Mesothelial cell of epicardium (in vitro differentiated cells): ENCODE results near the gene SEC22A. TPM values are rescaled to one million over a fixed set of nuclear protein-coding genes. Genes with fewer than 3 reads are reported as not detected.
"Not testable (repeated sequence)": the region's sequence is repeated elsewhere in the genome, so short reads cannot be mapped to it uniquely, and the experiment has no call there.

Source experiments
- DNase-seq, 2 experiments: peaks; one replicate each; pipeline ENCODE4 v3.0.0; 2021; ENCODE audit warnings: low spot score in 2 of 2; ENCODE audit not compliant: unreplicated experiment in 2 of 2
- H3K27ac Mint-ChIP-seq: 2 replicates; pipeline ENCODE4 v1.8.0; 2021; ENCODE audit warnings: mixed read lengths
- H3K27me3 Mint-ChIP-seq: 2 replicates; pipeline ENCODE4 v1.8.0; 2021; ENCODE audit warnings: low read depth, mixed read lengths
- H3K36me3 Mint-ChIP-seq: 2 replicates; pipeline ENCODE4 v1.8.0; 2021; ENCODE audit warnings: mixed read lengths
- H3K4me1 Mint-ChIP-seq: 2 replicates; pipeline ENCODE4 v1.8.0; 2021; ENCODE audit warnings: mixed read lengths
- H3K4me3 Mint-ChIP-seq: 2 replicates; pipeline ENCODE4 v1.8.0; 2021; ENCODE audit warnings: mild to moderate bottlenecking, moderate library complexity, mixed read lengths
- H3K9me3 Mint-ChIP-seq: 2 replicates; pipeline ENCODE4 v1.8.0; 2021; ENCODE audit warnings: mixed read lengths
- total RNA-seq: library from RNA; stranded (reverse); gene quantifications from 3 replicates; pipeline ENCODE4 v1.2.1, GENCODE V29; 2021
- TF ChIP-seq, protein P1 (sequence below): fragments of 200-600 bp; sonication (generic); IDR thresholded peaks from one replicate; pipeline ENCODE4 v1.5.0; 2021; ENCODE audit warnings: antibody characterized with exemption; ENCODE audit not compliant: unreplicated experiment

The SEC22A gene
- total RNA-seq, 1 donor from 2014 or later = 16.3 TPM

DNA sequence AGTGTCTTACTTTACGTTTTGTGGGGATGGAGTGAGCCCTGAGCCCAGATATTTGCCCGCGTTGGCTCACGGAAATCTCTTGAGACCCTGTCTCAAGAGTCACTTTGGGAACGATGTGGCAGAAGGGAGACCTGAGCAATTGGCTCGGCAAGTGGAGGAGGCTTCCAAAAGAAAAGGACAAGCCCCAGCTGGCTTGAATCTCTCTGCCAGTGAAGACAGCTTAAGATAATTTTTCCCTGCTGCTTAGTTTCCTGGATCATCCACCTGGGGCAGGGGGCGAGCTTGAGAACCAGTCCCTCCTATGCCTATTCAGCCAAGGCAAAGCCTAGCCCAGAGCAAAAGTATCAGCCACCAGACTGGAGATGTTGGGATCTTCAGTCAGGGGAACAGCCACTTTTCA is 708 bp downstream of the SEC22A start:
- peaks cover 13% of the 10 kb centered on the region for H3K9me3 Mint-ChIP-seq
- H3K4me3 Mint-ChIP-seq = peak overlapping the region; percentile 92
- TF ChIP-seq, protein P1, sequence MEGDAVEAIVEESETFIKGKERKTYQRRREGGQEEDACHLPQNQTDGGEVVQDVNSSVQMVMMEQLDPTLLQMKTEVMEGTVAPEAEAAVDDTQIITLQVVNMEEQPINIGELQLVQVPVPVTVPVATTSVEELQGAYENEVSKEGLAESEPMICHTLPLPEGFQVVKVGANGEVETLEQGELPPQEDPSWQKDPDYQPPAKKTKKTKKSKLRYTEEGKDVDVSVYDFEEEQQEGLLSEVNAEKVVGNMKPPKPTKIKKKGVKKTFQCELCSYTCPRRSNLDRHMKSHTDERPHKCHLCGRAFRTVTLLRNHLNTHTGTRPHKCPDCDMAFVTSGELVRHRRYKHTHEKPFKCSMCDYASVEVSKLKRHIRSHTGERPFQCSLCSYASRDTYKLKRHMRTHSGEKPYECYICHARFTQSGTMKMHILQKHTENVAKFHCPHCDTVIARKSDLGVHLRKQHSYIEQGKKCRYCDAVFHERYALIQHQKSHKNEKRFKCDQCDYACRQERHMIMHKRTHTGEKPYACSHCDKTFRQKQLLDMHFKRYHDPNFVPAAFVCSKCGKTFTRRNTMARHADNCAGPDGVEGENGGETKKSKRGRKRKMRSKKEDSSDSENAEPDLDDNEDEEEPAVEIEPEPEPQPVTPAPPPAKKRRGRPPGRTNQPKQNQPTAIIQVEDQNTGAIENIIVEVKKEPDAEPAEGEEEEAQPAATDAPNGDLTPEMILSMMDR = no peak
- peak overlapping the region; percentile 99 for H3K27ac Mint-ChIP-seq
- H3K36me3 Mint-ChIP-seq = no peaks in the 10 kb centered on the region
- no peaks in the 10 kb centered on the region for H3K27me3 Mint-ChIP-seq
- DNase-seq = peak in 1 of 2 experiments; percentile 39
- peaks cover 7% of the 10 kb centered on the region for H3K4me1 Mint-ChIP-seq

DNA sequence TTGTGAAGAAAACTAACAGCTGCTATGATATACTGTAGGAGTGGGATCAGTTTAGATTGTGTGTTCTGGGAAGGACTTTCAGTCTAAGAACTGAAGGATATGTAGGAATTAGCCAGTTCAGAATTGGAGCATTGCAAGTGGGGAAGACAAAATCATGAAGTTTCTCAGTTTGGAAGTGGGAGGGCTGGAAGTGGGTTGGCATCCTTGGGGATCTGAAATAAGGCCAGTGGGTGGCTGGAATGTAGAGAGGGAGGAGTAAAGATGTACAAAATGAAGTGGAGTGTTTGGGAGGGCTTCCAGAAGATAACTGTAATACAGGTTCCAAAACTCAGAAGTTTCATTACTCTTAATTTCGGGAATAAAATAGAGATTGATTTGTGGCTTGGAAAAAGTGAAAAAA is 17.2 kb downstream of the SEC22A start:
- Mint-ChIP-seq H3K4me1 (no peaks in the 10 kb centered on the region), H3K4me3 (no peak overlapping the region), H3K27ac (no peak overlapping the region), H3K36me3 (peaks cover 5% of the 10 kb centered on the region), H3K9me3 (no peaks in the 10 kb centered on the region), H3K27me3 (no peaks in the 10 kb centered on the region)
- TF ChIP-seq, protein P1 = no peak
- no peak for DNase-seq

DNA sequence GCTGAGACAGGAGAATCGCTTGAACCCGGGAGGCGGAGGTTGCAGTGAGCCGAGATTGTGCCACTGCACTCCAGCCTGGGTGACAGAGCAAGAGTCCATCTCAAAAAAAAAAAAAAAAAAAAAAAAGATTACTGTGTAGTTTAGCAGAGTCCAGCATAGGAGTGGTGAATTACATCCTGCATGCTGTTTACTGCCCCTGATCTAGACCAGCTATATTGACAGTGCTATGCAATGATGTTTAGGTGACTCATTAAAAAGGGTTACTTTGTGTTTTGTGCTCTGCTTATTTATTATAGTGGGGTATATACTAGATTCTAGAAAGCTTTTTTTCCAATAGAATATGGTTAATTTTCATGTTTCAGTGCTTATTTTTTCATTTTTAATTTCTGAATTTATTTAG is 19.6 kb downstream of the SEC22A start:
- peaks cover 11% of the 10 kb centered on the region for H3K36me3 Mint-ChIP-seq
- H3K27me3 Mint-ChIP-seq, DNase-seq, H3K4me3 Mint-ChIP-seq, H3K4me1 Mint-ChIP-seq, H3K9me3 Mint-ChIP-seq, H3K27ac Mint-ChIP-seq: not testable (repeated sequence)

DNA sequence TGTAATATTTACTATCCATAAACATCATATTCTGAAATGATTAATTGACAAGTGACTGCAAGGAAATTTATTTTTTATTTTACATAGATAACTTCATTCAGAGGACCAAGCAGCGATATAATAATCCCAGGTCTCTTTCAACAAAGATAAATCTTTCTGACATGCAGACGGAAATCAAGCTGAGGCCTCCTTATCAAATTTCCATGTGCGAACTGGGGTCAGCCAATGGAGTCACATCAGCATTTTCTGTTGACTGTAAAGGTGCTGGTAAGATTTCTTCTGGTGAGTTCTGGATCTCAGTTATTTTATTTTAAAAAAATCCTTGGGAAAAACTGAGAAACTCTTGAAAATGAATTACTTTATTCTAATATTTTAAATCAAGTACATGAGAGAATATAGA is 23.3 kb downstream of the SEC22A start:
- Mint-ChIP-seq H3K36me3 (peaks cover 38% of the 10 kb centered on the region), H3K27me3 (no peaks in the 10 kb centered on the region), H3K9me3 (peaks cover 32% of the 10 kb centered on the region), H3K4me3 (no peak overlapping the region), H3K27ac (no peak overlapping the region), H3K4me1 (no peaks in the 10 kb centered on the region)
- DNase-seq = no peak
- TF ChIP-seq, protein P1 = no peak

DNA sequence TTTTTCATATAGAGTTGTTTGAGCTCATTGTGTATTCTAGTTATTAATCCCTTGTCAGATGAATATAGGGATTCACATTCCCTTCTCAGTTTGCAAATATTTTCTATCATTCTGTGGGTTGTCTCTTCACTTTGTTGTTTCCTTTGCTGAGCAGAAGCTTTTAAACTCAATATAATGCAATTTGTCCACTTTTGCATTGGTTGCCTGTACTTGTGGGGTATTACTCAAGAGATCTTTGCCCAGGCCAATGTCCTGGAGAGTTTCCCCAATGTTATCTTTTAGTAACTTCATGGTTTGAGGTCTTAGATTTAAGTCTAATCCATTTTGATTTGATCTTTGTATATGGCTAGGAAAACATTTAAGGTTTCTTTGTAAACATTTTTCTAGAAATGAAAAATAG is 24.8 kb downstream of the SEC22A start:
- no peak for DNase-seq
- Mint-ChIP-seq H3K27me3 (no peaks in the 10 kb centered on the region), H3K4me1 (no peaks in the 10 kb centered on the region), H3K36me3 (peaks cover 53% of the 10 kb centered on the region), H3K9me3 (peaks cover 47% of the 10 kb centered on the region), H3K27ac (no peak overlapping the region), H3K4me3 (no peak overlapping the region)
- TF ChIP-seq, protein P1 = no peak

DNA sequence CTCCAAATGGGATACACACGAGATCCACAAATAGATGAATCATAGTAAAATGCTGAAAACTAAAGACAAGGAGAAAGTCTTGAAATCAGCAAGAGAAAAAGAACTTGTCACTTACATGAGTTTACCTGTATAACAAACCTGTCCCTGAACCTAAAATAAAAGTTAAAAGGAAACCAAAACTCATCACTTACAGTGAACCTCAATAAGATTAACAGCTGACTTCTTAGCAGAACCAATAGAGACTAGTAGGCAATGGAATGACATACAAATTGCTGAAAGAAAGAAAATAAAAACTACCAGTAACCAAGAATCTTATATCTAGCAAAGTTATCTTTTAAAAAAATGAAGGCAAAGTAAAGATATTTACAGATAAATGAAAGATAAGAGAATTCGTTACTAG is 27.4 kb downstream of the SEC22A start:
- peaks cover 67% of the 10 kb centered on the region for H3K36me3 Mint-ChIP-seq
- H3K27me3 Mint-ChIP-seq = no peaks in the 10 kb centered on the region
- H3K27ac Mint-ChIP-seq = no peak overlapping the region
- no peak overlapping the region for H3K4me3 Mint-ChIP-seq
- no peaks in the 10 kb centered on the region for H3K4me1 Mint-ChIP-seq
- TF ChIP-seq, protein P1 = no peak
- peaks cover 59% of the 10 kb centered on the region for H3K9me3 Mint-ChIP-seq
- DNase-seq = no peak
